GM12891 (cell line): Measurements from ENCODE around the gene FAM117B.

Source experiments
- POLR2AphosphoS5 ChIP-seq: IDR thresholded peaks from 2 replicates; pipeline ENCODE4 v1.6.1; 2011; ENCODE audit warnings: low read depth, low read length, control low read depth
- TAF1 ChIP-seq: IDR thresholded peaks from 2 replicates; pipeline ENCODE4 v1.6.1; 2011; ENCODE audit warnings: low read depth, low read length, control low read depth

- TF ChIP-seq POLR2AphosphoS5 (no peak), TAF1 (no peak)
Measured at GRCh38 chr2:202771741-202772460, 137.1 kb downstream of the FAM117B start.
